HCT116 (cell line): ENCODE results near the gene KRTAP17-1.

Source experiments
- ELF1 ChIP-seq: IDR thresholded peaks from 2 replicates; pipeline ENCODE4 v1.6.1; 2012; ENCODE audit warnings: low read depth, borderline replicate concordance
- EZH2 ChIP-seq: fragments of 200-600 bp; sonication (generic); IDR thresholded peaks from 2 replicates; pipeline ENCODE4 v1.6.1; 2017; ENCODE audit warnings: antibody characterized with exemption, mixed run types
- EZH2phosphoT487 ChIP-seq: fragments of 200-600 bp; IDR thresholded peaks from 2 replicates; pipeline ENCODE4 v1.6.1; 2018; ENCODE audit warnings: antibody characterized with exemption, borderline replicate concordance
- POLR2A ChIP-seq: IDR thresholded peaks from 2 replicates; pipeline ENCODE4 v1.7.0; 2011; ENCODE audit warnings: borderline replicate concordance; ENCODE audit not compliant: insufficient read depth, insufficient read length; ENCODE audit errors: extremely low read depth
- POLR2AphosphoS5 ChIP-seq: IDR thresholded peaks from 2 replicates; pipeline ENCODE4 v1.6.1; 2011; ENCODE audit warnings: mild to moderate bottlenecking, low read depth, low read length, moderate library complexity
- RAD21 ChIP-seq: IDR thresholded peaks from 2 replicates; pipeline ENCODE4 v1.6.1; 2012; ENCODE audit warnings: low read depth, mild to moderate bottlenecking
- ZFX ChIP-seq: fragments of 450-650 bp; IDR thresholded peaks from 2 replicates; pipeline ENCODE4 v1.6.1; 2017
- TF ChIP-seq, protein P1 (sequence below): IDR thresholded peaks from 2 replicates; pipeline ENCODE4 v1.6.1; 2012
- TF ChIP-seq, protein P2 (sequence below), 3 experiments: fragments of 200-600 bp in 1 of 3; sonication (generic) in 1 of 3; IDR thresholded peaks in 2 of 3; conservative IDR thresholded peaks in 1 of 3; 2 replicates each; pipeline ENCODE4 v1.5.1; 2012 to 2017; ENCODE audit warnings: low read depth in 2 of 3, low read length in 2 of 3, antibody characterized with exemption in 1 of 3, borderline replicate concordance in 1 of 3, control low read depth in 1 of 3, mild to moderate bottlenecking in 1 of 3, mixed read lengths in 1 of 3, mixed run types in 1 of 3, moderate library complexity in 1 of 3; ENCODE audit not compliant: insufficient read depth in 1 of 3
- TF ChIP-seq, protein P3 (sequence below): IDR thresholded peaks from 2 replicates; pipeline ENCODE4 v1.6.1; 2011; ENCODE audit warnings: mild to moderate bottlenecking, low read length, moderate library complexity; ENCODE audit not compliant: insufficient replicate concordance; ENCODE audit errors: extremely low read depth
- TF ChIP-seq, protein P4 (sequence below): IDR thresholded peaks from 2 replicates; pipeline ENCODE4 v1.6.1; 2012; ENCODE audit warnings: low read depth

DNA sequence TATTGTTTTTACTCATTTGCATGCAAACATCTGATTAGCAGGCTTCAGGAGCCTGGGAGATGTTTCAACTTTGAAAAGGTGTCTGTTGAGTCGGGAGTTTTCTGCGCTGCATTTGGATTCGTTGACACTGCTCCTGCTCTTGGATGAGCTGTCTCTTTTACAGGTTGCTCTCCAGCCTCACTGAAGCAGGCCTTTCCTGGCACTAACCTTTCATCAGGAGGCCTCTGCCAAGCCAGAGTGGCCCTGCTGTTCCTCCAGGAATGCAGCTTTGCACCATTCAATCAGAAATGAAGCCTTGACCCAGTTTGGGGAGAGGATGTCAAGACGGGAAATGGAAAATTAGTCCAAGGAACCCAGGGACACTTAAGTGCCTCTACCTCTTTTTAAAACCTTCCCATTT lies 12.5 kb downstream of the KRTAP17-1 start:
- TF ChIP-seq EZH2, result no peak
- no peak for TF ChIP-seq EZH2phosphoT487
- no peak for TF ChIP-seq POLR2A
- TF ChIP-seq, protein P1, sequence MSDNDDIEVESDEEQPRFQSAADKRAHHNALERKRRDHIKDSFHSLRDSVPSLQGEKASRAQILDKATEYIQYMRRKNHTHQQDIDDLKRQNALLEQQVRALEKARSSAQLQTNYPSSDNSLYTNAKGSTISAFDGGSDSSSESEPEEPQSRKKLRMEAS, result no peak
- TF ChIP-seq, protein P2, sequence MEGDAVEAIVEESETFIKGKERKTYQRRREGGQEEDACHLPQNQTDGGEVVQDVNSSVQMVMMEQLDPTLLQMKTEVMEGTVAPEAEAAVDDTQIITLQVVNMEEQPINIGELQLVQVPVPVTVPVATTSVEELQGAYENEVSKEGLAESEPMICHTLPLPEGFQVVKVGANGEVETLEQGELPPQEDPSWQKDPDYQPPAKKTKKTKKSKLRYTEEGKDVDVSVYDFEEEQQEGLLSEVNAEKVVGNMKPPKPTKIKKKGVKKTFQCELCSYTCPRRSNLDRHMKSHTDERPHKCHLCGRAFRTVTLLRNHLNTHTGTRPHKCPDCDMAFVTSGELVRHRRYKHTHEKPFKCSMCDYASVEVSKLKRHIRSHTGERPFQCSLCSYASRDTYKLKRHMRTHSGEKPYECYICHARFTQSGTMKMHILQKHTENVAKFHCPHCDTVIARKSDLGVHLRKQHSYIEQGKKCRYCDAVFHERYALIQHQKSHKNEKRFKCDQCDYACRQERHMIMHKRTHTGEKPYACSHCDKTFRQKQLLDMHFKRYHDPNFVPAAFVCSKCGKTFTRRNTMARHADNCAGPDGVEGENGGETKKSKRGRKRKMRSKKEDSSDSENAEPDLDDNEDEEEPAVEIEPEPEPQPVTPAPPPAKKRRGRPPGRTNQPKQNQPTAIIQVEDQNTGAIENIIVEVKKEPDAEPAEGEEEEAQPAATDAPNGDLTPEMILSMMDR (IDR thresholded peaks at IDR 0.05 in 2 of 3, conservative IDR thresholded peaks at IDR 0.05 in 1 of 3; ENCODE audit: borderline replicate concordance in 1 of 3, insufficient read depth in 1 of 3, low read depth in 2 of 3, low read length in 2 of 3), result no peak
- TF ChIP-seq, protein P3, sequence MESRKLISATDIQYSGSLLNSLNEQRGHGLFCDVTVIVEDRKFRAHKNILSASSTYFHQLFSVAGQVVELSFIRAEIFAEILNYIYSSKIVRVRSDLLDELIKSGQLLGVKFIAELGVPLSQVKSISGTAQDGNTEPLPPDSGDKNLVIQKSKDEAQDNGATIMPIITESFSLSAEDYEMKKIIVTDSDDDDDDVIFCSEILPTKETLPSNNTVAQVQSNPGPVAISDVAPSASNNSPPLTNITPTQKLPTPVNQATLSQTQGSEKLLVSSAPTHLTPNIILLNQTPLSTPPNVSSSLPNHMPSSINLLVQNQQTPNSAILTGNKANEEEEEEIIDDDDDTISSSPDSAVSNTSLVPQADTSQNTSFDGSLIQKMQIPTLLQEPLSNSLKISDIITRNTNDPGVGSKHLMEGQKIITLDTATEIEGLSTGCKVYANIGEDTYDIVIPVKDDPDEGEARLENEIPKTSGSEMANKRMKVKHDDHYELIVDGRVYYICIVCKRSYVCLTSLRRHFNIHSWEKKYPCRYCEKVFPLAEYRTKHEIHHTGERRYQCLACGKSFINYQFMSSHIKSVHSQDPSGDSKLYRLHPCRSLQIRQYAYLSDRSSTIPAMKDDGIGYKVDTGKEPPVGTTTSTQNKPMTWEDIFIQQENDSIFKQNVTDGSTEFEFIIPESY, result no peak
- TF ChIP-seq POLR2AphosphoS5, result no peak
- no peak for TF ChIP-seq ZFX
- TF ChIP-seq ELF1, result no peak
- no peak for TF ChIP-seq RAD21
- TF ChIP-seq, protein P4, sequence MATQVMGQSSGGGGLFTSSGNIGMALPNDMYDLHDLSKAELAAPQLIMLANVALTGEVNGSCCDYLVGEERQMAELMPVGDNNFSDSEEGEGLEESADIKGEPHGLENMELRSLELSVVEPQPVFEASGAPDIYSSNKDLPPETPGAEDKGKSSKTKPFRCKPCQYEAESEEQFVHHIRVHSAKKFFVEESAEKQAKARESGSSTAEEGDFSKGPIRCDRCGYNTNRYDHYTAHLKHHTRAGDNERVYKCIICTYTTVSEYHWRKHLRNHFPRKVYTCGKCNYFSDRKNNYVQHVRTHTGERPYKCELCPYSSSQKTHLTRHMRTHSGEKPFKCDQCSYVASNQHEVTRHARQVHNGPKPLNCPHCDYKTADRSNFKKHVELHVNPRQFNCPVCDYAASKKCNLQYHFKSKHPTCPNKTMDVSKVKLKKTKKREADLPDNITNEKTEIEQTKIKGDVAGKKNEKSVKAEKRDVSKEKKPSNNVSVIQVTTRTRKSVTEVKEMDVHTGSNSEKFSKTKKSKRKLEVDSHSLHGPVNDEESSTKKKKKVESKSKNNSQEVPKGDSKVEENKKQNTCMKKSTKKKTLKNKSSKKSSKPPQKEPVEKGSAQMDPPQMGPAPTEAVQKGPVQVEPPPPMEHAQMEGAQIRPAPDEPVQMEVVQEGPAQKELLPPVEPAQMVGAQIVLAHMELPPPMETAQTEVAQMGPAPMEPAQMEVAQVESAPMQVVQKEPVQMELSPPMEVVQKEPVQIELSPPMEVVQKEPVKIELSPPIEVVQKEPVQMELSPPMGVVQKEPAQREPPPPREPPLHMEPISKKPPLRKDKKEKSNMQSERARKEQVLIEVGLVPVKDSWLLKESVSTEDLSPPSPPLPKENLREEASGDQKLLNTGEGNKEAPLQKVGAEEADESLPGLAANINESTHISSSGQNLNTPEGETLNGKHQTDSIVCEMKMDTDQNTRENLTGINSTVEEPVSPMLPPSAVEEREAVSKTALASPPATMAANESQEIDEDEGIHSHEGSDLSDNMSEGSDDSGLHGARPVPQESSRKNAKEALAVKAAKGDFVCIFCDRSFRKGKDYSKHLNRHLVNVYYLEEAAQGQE, result no peak
